CD4-positive, alpha-beta T cell (primary cell): ENCODE data around the gene ELOVL3. TPM values are rescaled to one million over a fixed set of nuclear protein-coding genes. Genes with fewer than 3 reads are reported as not detected.

Experiments
- ATAC-seq: fragments of 200-7000 bp; cut with Tn5 transposase; one replicate; pipeline ENCODE4 v1.10.0; 2022; ENCODE audit warnings: mild to moderate bottlenecking; ENCODE audit not compliant: poor library complexity
- CTCF ChIA-PET: fragments of 350-600 bp; sonication (Branson Sonifier 250); formaldehyde crosslinking; loops from one replicate; lab custom pipeline; 2021; ENCODE audit warnings: antibody characterized with exemption, inconsistent platforms; lab: Charles Lee
- POLR2A ChIA-PET: fragments of 350-600 bp; sonication (Branson Sonifier 250); formaldehyde crosslinking; loops from one replicate; lab custom pipeline; 2021; ENCODE audit warnings: antibody characterized with exemption, inconsistent platforms; lab: Charles Lee
- DNase-seq, 14 experiments: peaks; one replicate each; pipeline ENCODE4 v3.0.0-alpha.2; 2013 to 2020; ENCODE audit warnings: mixed read lengths in 2 of 14
- H3K27ac ChIP-seq, 2 donors: one replicate each; pipeline versions ENCODE4 v1.5.1 to v1.7.0; 2013; ENCODE audit warnings: low read length in 2 of 2, low read depth in 1 of 2, mild to moderate bottlenecking in 1 of 2
- H3K27me3 ChIP-seq, 2 experiments: 1 replicate in 1 of 2; 2 replicates in 1 of 2; pipeline versions ENCODE4 v1.6.1 to v1.7.0; 2013; ENCODE audit warnings: low read length in 2 of 2, control low read depth in 1 of 2, mild to moderate bottlenecking in 1 of 2, moderate library complexity in 1 of 2; ENCODE audit not compliant: insufficient read depth in 2 of 2, control insufficient read depth in 1 of 2
- H3K36me3 ChIP-seq: one replicate; pipeline ENCODE4 v1.6.1; 2013; ENCODE audit warnings: low read length, control low read depth; ENCODE audit not compliant: insufficient read depth
- H3K4me1 ChIP-seq: one replicate; pipeline ENCODE4 v1.6.1; 2013; ENCODE audit warnings: low read length, control low read depth; ENCODE audit not compliant: insufficient read depth
- H3K4me3 ChIP-seq: one replicate; pipeline ENCODE4 v1.5.1; 2013; ENCODE audit warnings: mild to moderate bottlenecking, low read length, moderate library complexity
- H3K9me3 ChIP-seq, 2 experiments: 1 replicate in 1 of 2; 2 replicates in 1 of 2; pipeline versions ENCODE4 v1.6.1 to v1.7.0; 2013; ENCODE audit warnings: low read length in 2 of 2, mild to moderate bottlenecking in 2 of 2, control low read depth in 1 of 2, moderate library complexity in 1 of 2; ENCODE audit not compliant: control insufficient read depth in 1 of 2, insufficient read depth in 1 of 2
- H3K27ac Mint-ChIP-seq: one replicate; pipeline ENCODE4 v1.8.0; 2020; ENCODE audit warnings: mixed read lengths
- H3K27me3 Mint-ChIP-seq: one replicate; pipeline ENCODE4 v1.8.0; 2021; ENCODE audit warnings: mixed read lengths
- H3K36me3 Mint-ChIP-seq: one replicate; pipeline ENCODE4 v1.8.0; 2021; ENCODE audit warnings: low read depth, mixed read lengths
- H3K4me1 Mint-ChIP-seq: one replicate; pipeline ENCODE4 v1.8.0; 2021; ENCODE audit warnings: low read depth, mixed read lengths
- H3K4me3 Mint-ChIP-seq: one replicate; pipeline ENCODE4 v1.8.0; 2020; ENCODE audit warnings: mild to moderate bottlenecking, mixed read lengths
- H3K9me3 Mint-ChIP-seq: one replicate; pipeline ENCODE4 v1.8.0; 2020; ENCODE audit warnings: mixed read lengths
- CTCF ChIP-seq: fragments of 200-600 bp; IDR thresholded peaks from one replicate; pipeline ENCODE4 v1.8.0; 2022; ENCODE audit warnings: antibody characterized with exemption, mild to moderate bottlenecking
- intact Hi-C, 2 experiments: fragments of 100-400 bp; cut with DNase I in 1 of 2; cut with micrococcal nuclease in 1 of 2; formaldehyde crosslinking; loops; one replicate each; pipeline versions ENCODE4 v1.15.1 to v1.9.0; 2023 to 2025; cut with DNase I, micrococcal nuclease
- total RNA-seq, 174 experiments: library from RNA in 2 of 174; stranded (reverse) in 2 of 174; gene quantifications; one replicate each; pipeline ENCODE4 v1.2.3 and lab custom pipeline; 2021 to 2026

ELOVL3 gene
- total RNA-seq, 2 experiments from 2014 or later: not detected

DNA sequence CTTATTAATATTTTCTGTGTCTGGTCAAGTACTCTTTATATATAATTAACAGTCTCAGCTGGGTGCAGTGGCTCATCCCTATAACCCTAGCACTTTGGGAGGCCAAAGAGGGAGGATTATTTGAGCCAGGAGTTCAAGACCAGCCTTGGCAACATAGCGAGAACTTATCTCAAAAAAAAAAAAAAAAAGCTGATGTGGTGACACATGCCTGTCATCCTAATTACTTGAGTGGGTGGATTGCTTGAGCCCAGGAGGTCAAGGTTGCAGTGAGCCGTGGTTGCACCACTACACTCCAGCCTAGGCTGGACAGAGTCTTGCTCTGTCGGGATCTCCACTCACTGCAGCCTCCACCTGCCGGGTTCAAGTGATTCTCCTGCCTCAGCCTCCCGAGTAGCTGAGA, 6.7 kb upstream of the ELOVL3 start:
- POLR2A ChIA-PET: no interaction called here
- no peak overlapping the region for H3K4me3 Mint-ChIP-seq
- no peaks in the 10 kb centered on the region for H3K27me3 ChIP-seq

DNA sequence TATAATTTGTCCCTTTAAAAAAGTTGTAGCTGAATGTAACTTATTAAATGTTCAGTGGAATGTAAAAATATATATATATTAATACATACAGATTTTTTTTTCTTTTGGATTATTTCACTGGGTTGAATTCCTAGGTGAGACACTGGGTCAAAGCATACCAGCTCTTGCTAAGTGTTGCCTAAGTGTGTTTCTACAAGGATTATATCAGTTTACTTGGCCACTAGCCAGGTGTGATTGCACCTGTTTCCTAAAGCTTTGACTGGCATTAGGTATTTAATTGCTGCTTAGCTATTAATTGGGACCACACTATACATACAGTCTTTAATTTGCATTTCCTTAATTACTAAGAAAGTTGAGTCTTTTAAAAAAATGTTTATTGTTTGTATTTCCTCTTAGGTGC, 5.5 kb upstream of the ELOVL3 start:
- Histone ChIP-seq H3K4me1 (peaks cover 2% of the 10 kb centered on the region), H3K27ac (no peak overlapping the region), H3K9me3 (no peaks in the 10 kb centered on the region), H3K4me3 (no peak overlapping the region), H3K36me3 (no peaks in the 10 kb centered on the region), H3K27me3 (no peaks in the 10 kb centered on the region)
- no peak overlapping the region for H3K4me3 Mint-ChIP-seq
- intact Hi-C loops: no loop called here
- ChIA-PET CTCF (interaction anchor here (1.2 to 4.1 kb wide), 4 partner anchors 9 to 132 kb away, joined by 3 to 15 read pairs (median 4); no protein-coding TSS in a partner anchor), POLR2A (no interaction called here)
- H3K4me1 Mint-ChIP-seq: peaks cover under 1% of the 10 kb centered on the region
- no peaks in the 10 kb centered on the region for H3K36me3 Mint-ChIP-seq
- no peak for ATAC-seq
- H3K27ac Mint-ChIP-seq: no peak overlapping the region
- DNase-seq: no peak
- H3K27me3 Mint-ChIP-seq: peaks cover 23% of the 10 kb centered on the region
- TF ChIP-seq CTCF: no peak
- H3K9me3 Mint-ChIP-seq: no peaks in the 10 kb centered on the region

More for the DNA sequence above, 6.7 kb upstream of the ELOVL3 start:
- CTCF ChIA-PET: interaction anchor here (1.1 to 4.1 kb wide), 3 partner anchors 11 to 133 kb away, joined by 3 to 15 read pairs (median 3); no protein-coding TSS in a partner anchor
- H3K9me3 Mint-ChIP-seq: no peaks in the 10 kb centered on the region
- Histone ChIP-seq H3K36me3 (no peaks in the 10 kb centered on the region), H3K4me3 (no peak overlapping the region), H3K4me1 (no peaks in the 10 kb centered on the region), H3K9me3 (no peaks in the 10 kb centered on the region), H3K27ac (no peak overlapping the region)
- no peak for TF ChIP-seq CTCF
- intact Hi-C loops: no loop called here
- no peak overlapping the region for H3K27ac Mint-ChIP-seq
- DNase-seq: no peak
- no peaks in the 10 kb centered on the region for H3K4me1 Mint-ChIP-seq
- no peaks in the 10 kb centered on the region for H3K36me3 Mint-ChIP-seq
- ATAC-seq: no peak
- peaks cover 23% of the 10 kb centered on the region for H3K27me3 Mint-ChIP-seq

DNA sequence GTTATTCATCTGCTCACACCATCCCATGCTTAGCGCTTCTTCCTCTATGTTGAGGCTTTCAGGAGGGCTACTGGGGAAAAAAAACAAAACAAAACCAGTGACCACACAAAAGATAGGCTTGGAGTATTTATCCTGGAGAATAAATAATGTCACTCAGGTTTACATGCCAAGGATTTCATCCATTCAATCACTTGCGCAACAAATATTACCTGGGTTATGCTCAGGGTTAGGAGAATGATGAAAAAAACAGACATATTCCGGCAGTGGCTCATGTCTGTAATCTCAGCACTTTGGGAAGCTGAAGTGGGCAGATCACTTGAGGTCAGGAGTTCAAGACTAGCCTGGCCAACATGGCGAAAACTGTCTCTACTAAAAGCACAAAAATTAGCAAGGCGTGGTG, 3.3 kb upstream of the ELOVL3 start:
- no peak overlapping the region for H3K4me3 Mint-ChIP-seq
- ATAC-seq (no peak), DNase-seq (no peak)
- POLR2A ChIA-PET: no interaction called here
- Histone ChIP-seq H3K9me3 (no peaks in the 10 kb centered on the region), H3K27me3 (peaks cover 0 to 8% of the 10 kb centered on the region in 2 experiments), H3K36me3 (no peaks in the 10 kb centered on the region), H3K4me3 (no peak overlapping the region), H3K4me1 (peaks cover 17% of the 10 kb centered on the region), H3K27ac (no peak overlapping the region)
- peaks cover 11% of the 10 kb centered on the region for H3K4me1 Mint-ChIP-seq
- no peaks in the 10 kb centered on the region for H3K36me3 Mint-ChIP-seq
- H3K27me3 Mint-ChIP-seq: peaks cover 44% of the 10 kb centered on the region
- intact Hi-C loops: no loop called here
- no peaks in the 10 kb centered on the region for H3K9me3 Mint-ChIP-seq
- no peak for TF ChIP-seq CTCF
- H3K27ac Mint-ChIP-seq: no peak overlapping the region
- CTCF ChIA-PET: no interaction called here
